PC-3 (cell line): ENCODE results near the gene KIRREL1. TPM values are rescaled to one million over a fixed set of nuclear protein-coding genes. Genes with fewer than 3 reads are reported as not detected.

ENCODE experiments used
- ATAC-seq: fragments of 200-7000 bp; cut with Tn5 transposase; 2 replicates; pipeline ENCODE4 v1.9.1; 2020; ENCODE audit warnings: mild to moderate bottlenecking, moderate library complexity
- BruUV-seq: library from RNA; stranded (reverse); fragments of 400-500 nt; replicated peaks from 2 replicates; lab custom pipeline; 2021; lab: Mats Ljungman, UMichigan
- CTCF ChIA-PET: fragments of 300-600 bp; sonication (Branson Sonifier 250); formaldehyde crosslinking; loops from one replicate; lab custom pipeline; 2022; ENCODE audit warnings: antibody characterized with exemption; lab: Charles Lee
- POLR2A ChIA-PET: fragments of 300-600 bp; sonication (Branson Sonifier 250); formaldehyde crosslinking; loops from one replicate; lab custom pipeline; 2022; ENCODE audit warnings: antibody characterized with exemption; ENCODE audit not compliant: unreplicated experiment; lab: Charles Lee
- DNase-seq: peaks from one replicate; pipeline ENCODE4 v3.0.0-alpha.2; 2015
- H2AFZ ChIP-seq: fragments of 300-600 bp; sonication (generic); 2 replicates; pipeline ENCODE4 v1.6.0; 2016; ENCODE audit warnings: antibody characterized with exemption, low read length
- H3F3A ChIP-seq: fragments of 300-600 bp; sonication (generic); one replicate; pipeline ENCODE4 v1.6.0; 2017; ENCODE audit warnings: antibody characterized with exemption, low read length, control low read depth, mild to moderate bottlenecking; ENCODE audit not compliant: unreplicated experiment
- H3K27ac ChIP-seq: fragments of 300-600 bp; sonication (generic); 2 replicates; pipeline ENCODE4 v1.5.1; 2016; ENCODE audit warnings: mild to moderate bottlenecking, low read length
- H3K27me3 ChIP-seq: fragments of 300-600 bp; sonication (generic); 2 replicates; pipeline ENCODE4 v1.6.1; 2016; ENCODE audit warnings: low read length, mixed read lengths
- H3K36me3 ChIP-seq: fragments of 300-600 bp; sonication (generic); 2 replicates; pipeline ENCODE4 v1.6.1; 2016; ENCODE audit warnings: low read depth, mixed run types, low read length, mixed read lengths
- H3K4me1 ChIP-seq: fragments of 300-600 bp; sonication (generic); 2 replicates; pipeline ENCODE4 v1.5.1; 2016; ENCODE audit warnings: low read length; ENCODE audit not compliant: insufficient read depth
- H3K4me2 ChIP-seq: fragments of 300-600 bp; sonication (generic); 2 replicates; pipeline ENCODE4 v1.6.0; 2016; ENCODE audit warnings: low read length
- H3K4me3 ChIP-seq: fragments of 300-600 bp; sonication (generic); 2 replicates; pipeline ENCODE4 v1.5.1; 2016; ENCODE audit warnings: mild to moderate bottlenecking, low read length, mixed read lengths
- H3K79me2 ChIP-seq: fragments of 300-600 bp; sonication (generic); 2 replicates; pipeline ENCODE4 v1.6.1; 2017; ENCODE audit warnings: low read length, mixed read lengths
- H3K9ac ChIP-seq: fragments of 300-600 bp; sonication (generic); 2 replicates; pipeline ENCODE4 v1.6.0; 2016; ENCODE audit warnings: mild to moderate bottlenecking, low read length
- H3K9me2 ChIP-seq: fragments of 300-600 bp; sonication (generic); replicated peaks from 2 replicates; pipeline ENCODE4 v1.6.1; 2016; ENCODE audit warnings: mixed run types, low read length, mixed read lengths
- H3K9me3 ChIP-seq: fragments of 300-600 bp; sonication (generic); 2 replicates; pipeline ENCODE4 v1.6.1; 2016; ENCODE audit warnings: low read length, mixed read lengths
- H4K20me1 ChIP-seq: fragments of 300-600 bp; sonication (generic); 2 replicates; pipeline ENCODE4 v1.6.1; 2016; ENCODE audit warnings: low read length, mixed read lengths
- EZH2 ChIP-seq: fragments of 300-600 bp; sonication (generic); IDR thresholded peaks from one replicate; pipeline ENCODE4 v1.6.1; 2017; ENCODE audit warnings: antibody characterized with exemption, mild to moderate bottlenecking, low read length; ENCODE audit not compliant: unreplicated experiment
- EZH2phosphoT487 ChIP-seq: fragments of 300-600 bp; sonication (generic); IDR thresholded peaks from 2 replicates; pipeline ENCODE4 v1.6.1; 2018; ENCODE audit warnings: mild to moderate bottlenecking, antibody characterized with exemption, low read length, borderline replicate concordance
- intact Hi-C: fragments of 100-400 bp; cut with micrococcal nuclease; formaldehyde crosslinking; loops from 2 replicates; pipeline ENCODE4 v1.9.0; 2023
- total RNA-seq: library from RNA; depleted of rRNA; stranded (reverse); fragments of >200 nt; gene quantifications from 2 replicates; pipeline ENCODE4 v1.2.3, GENCODE V29; 2014
- TF ChIP-seq, protein P1 (sequence below): fragments of 300-600 bp; sonication (generic); conservative IDR thresholded peaks from 2 replicates; pipeline ENCODE4 v1.5.1; 2017; ENCODE audit warnings: antibody characterized with exemption, low read depth, mild to moderate bottlenecking, low read length

KIRREL1 gene
- total RNA-seq, 1 experiment from 2014 or later = 49.8 TPM

DNA sequence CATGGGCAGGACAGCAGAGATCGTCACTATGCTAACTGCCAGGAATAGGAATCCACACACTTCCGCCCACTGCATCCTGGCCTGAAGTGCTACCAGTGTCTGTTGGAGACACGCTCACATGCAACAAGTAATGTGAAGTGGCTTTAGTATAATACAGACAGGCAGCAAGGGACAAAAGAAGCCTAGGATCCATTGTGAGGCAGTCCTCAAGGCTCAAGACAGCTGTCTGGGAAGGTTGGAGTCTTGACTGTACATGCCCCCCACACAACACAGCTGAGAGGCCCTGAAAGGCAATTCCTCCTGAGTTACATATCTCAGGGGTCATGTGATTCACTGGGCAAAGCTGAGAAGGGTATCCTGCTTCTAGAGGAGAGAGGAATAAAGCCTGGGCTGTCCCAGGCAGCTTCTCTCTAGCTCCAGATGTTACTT, 147.3 kb downstream of the KIRREL1 start:
- H3F3A ChIP-seq = no peaks in the 10 kb centered on the region
- H3K27me3 ChIP-seq = peaks cover 24% of the 10 kb centered on the region
- H3K4me2 ChIP-seq = no peak overlapping the region
- H2AFZ ChIP-seq = no peak overlapping the region
- H3K79me2 ChIP-seq = no peaks in the 10 kb centered on the region
- H3K4me1 ChIP-seq = no peaks in the 10 kb centered on the region
- ATAC-seq (no peak), DNase-seq (no peak)
- H3K27ac ChIP-seq = no peak overlapping the region
- H3K36me3 ChIP-seq = no peaks in the 10 kb centered on the region
- CTCF ChIA-PET = no interaction called here
- H4K20me1 ChIP-seq = no peaks in the 10 kb centered on the region
- TF ChIP-seq, protein P1, sequence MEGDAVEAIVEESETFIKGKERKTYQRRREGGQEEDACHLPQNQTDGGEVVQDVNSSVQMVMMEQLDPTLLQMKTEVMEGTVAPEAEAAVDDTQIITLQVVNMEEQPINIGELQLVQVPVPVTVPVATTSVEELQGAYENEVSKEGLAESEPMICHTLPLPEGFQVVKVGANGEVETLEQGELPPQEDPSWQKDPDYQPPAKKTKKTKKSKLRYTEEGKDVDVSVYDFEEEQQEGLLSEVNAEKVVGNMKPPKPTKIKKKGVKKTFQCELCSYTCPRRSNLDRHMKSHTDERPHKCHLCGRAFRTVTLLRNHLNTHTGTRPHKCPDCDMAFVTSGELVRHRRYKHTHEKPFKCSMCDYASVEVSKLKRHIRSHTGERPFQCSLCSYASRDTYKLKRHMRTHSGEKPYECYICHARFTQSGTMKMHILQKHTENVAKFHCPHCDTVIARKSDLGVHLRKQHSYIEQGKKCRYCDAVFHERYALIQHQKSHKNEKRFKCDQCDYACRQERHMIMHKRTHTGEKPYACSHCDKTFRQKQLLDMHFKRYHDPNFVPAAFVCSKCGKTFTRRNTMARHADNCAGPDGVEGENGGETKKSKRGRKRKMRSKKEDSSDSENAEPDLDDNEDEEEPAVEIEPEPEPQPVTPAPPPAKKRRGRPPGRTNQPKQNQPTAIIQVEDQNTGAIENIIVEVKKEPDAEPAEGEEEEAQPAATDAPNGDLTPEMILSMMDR = no peak
- TF ChIP-seq EZH2 (no peak), EZH2phosphoT487 (no peak)
- no TSS peak for BruUV-seq
- no peak overlapping the region for H3K9ac ChIP-seq
- intact Hi-C loops = no loop called here
- H3K9me2 ChIP-seq = no peaks in the 10 kb centered on the region
- no peaks in the 10 kb centered on the region for H3K9me3 ChIP-seq
- POLR2A ChIA-PET = no interaction called here
- no peak overlapping the region for H3K4me3 ChIP-seq

DNA sequence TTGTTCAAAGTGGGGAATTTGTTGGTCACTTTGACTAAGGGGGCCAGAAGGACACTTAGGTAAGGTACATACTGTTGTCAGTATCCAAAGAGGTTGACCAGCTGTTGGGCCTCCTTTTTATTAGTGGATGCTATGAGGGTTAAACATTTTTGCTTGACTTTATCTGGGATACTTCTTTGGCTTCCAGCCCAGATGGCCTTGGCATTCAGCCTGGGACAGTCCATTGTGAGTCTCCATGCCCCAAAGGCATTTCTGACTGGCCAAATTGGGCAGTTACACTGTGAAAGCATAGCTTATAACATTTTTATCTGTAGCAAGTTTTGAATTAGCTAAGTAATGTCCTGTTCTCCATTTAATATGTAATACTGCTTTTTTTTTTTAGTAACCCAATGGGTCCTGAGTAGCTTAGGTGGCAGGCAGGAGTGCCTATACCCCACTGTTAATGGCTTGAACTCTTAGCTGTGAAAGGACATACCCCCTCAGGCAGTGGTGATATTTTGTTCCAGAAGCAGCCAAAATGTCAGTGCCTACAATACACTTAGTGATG, 151.8 kb downstream of the KIRREL1 start:
- H4K20me1 ChIP-seq = no peaks in the 10 kb centered on the region
- BruUV-seq = no TSS peak
- TF ChIP-seq EZH2phosphoT487 (no peak), EZH2 (no peak)
- TF ChIP-seq, protein P1 = no peak
- H3K4me3 ChIP-seq = no peak overlapping the region
- peaks cover 37% of the 10 kb centered on the region for H3K27me3 ChIP-seq
- POLR2A ChIA-PET = no interaction called here
- no peaks in the 10 kb centered on the region for H3K9me3 ChIP-seq
- peak; percentile 74 for DNase-seq
- H3K9me2 ChIP-seq = no peaks in the 10 kb centered on the region
- intact Hi-C loops = no loop called here
- H2AFZ ChIP-seq = no peak overlapping the region
- H3K4me1 ChIP-seq = no peaks in the 10 kb centered on the region
- no peak overlapping the region for H3K4me2 ChIP-seq
- ATAC-seq = no peak
- H3K9ac ChIP-seq = no peak overlapping the region
- no peaks in the 10 kb centered on the region for H3K79me2 ChIP-seq
- CTCF ChIA-PET = no interaction called here
- no peaks in the 10 kb centered on the region for H3F3A ChIP-seq
- H3K27ac ChIP-seq = no peak overlapping the region
- H3K36me3 ChIP-seq = no peaks in the 10 kb centered on the region

DNA sequence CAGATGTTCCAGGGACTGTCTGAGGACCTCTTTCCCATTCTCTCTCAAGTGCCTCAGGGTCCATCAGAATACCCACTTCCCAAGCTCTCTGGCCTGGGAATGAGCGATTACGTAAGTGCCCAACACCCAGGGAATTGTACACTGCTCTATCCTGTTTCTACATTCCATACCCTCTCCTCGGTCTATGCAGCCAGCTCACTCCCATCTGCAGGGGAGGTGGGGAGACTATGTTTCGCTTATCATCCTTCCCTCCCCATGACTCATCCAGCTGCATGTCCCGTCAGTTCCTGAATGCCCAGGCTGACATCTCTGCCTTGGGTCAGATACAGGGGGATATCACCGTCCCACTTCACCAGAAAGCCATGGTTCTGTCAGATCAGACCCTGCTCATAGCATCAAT, 152.7 kb downstream of the KIRREL1 start:
- H3K4me2 ChIP-seq = no peak overlapping the region
- DNase-seq = peak; percentile 24
- H3K9me2 ChIP-seq = no peaks in the 10 kb centered on the region
- POLR2A ChIA-PET = no interaction called here
- H3K36me3 ChIP-seq = no peaks in the 10 kb centered on the region
- peaks cover 41% of the 10 kb centered on the region for H3K27me3 ChIP-seq
- no peak overlapping the region for H2AFZ ChIP-seq
- H4K20me1 ChIP-seq = no peaks in the 10 kb centered on the region
- no peak overlapping the region for H3K27ac ChIP-seq
- BruUV-seq = no TSS peak
- no peak overlapping the region for H3K4me3 ChIP-seq
- CTCF ChIA-PET = no interaction called here
- H3K9me3 ChIP-seq = no peaks in the 10 kb centered on the region
- H3K9ac ChIP-seq = no peak overlapping the region
- H3F3A ChIP-seq = no peaks in the 10 kb centered on the region
- ATAC-seq = no peak
- H3K79me2 ChIP-seq = no peaks in the 10 kb centered on the region
- H3K4me1 ChIP-seq = no peaks in the 10 kb centered on the region
- intact Hi-C loops = no loop called here
- TF ChIP-seq EZH2 (no peak), EZH2phosphoT487 (no peak)
- TF ChIP-seq, protein P1 = no peak
